Anterior cingulate cortex (tissue), 58 donors: ENCODE measurements around the gene FPR3.
A peak's percentile ranks its signal among the peaks of the same experiment; 100 is the strongest.
"Not testable (repeated sequence)": the region's sequence is repeated elsewhere in the genome, so short reads cannot be mapped to it uniquely, and the experiment has no call there.

Experiments used
- DNase-seq, 58 donors: peaks; one replicate each; lab custom pipeline; 2025; lab: John Stamatoyannopoulos, UW

The FPR3 gene

DNA sequence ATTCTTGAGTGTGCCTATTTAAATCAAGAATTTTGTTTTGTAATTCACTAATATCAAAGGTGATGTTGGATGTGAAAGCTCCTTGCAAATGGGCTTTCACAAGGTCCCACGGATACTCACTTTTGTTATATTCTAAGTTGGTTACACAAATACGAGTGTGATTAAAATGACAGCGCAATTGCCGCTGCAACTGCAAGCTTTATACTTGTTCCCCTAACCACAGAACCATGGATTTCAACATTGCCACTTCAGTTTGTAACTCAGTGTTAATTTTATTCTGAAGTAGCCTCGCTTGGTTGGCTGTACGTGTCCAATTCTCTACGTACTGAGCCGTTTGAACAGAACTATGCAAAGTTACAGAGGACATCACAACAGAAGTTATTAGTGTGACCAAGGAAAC is 10.4 kb downstream of the FPR3 start:
- DNase-seq = not testable (repeated sequence)

DNA sequence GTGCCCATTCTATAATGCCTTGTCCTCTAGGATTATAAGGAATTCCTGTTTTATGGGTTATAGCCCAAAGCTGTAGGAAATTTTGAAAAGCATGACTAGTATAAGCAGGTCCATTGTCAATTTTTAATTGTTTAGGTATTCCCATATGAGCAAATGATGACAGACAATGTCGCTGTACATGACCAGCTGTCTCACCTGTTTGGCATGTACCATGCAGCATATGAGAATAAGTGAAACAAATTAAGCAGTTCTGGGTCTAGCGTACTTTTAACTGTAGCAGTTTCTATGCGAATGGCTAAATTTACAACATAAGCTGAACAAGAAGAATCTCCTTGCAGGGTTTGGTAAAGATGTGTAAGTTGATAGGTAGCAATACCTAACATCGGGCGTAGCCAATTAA is 11.6 kb downstream of the FPR3 start:
- not testable (repeated sequence) for DNase-seq

DNA sequence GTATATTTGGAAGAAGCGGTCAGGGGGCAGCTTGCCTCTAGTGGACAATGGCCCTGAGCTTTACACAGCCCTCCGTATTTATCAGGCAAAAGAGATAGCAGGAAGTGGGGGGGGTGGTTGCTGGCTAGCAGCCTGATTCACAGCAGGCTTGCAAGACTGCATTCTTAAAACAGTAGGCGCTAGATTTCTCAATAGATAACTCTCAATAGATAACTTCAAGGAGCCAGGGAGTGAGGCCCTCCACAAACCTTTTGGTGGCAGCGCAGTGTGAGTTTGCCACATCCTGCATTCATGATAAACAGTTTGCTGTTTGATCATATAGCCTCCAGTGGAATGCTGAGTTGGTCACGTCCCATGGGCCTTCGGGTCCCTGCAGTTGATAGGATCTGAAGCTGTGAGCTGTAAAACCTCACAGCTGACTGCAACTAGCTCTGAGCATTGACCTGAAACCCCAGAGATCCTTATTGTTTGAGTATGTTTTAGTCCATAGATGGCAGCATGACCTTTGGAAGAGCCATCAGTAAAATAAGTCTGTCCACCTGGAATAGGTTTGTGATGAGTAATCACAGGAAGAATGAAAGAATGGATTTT is 12.2 kb downstream of the FPR3 start:
- DNase-seq = peak in 2 of 58 donors; percentile 0 to 1

DNA sequence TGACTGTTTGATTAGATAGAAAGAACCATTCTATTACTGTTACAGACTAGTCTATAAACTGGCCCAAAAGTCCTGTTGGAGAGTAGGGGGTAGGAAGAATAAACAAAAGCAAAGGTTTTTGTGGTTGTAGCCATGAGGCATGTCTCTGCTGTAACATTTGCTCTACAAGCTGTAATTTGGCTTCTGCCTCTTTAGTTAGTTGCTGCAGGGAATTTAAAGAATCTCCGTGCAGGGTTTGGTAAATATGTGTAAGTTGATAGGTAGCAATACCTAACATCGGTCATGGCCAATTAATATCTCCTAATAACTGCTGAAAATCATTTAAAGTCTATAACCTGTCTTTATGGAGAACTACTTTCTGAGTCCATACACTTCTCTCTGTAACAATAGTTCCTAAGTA is 13.0 kb downstream of the FPR3 start:
- no peak for DNase-seq

DNA sequence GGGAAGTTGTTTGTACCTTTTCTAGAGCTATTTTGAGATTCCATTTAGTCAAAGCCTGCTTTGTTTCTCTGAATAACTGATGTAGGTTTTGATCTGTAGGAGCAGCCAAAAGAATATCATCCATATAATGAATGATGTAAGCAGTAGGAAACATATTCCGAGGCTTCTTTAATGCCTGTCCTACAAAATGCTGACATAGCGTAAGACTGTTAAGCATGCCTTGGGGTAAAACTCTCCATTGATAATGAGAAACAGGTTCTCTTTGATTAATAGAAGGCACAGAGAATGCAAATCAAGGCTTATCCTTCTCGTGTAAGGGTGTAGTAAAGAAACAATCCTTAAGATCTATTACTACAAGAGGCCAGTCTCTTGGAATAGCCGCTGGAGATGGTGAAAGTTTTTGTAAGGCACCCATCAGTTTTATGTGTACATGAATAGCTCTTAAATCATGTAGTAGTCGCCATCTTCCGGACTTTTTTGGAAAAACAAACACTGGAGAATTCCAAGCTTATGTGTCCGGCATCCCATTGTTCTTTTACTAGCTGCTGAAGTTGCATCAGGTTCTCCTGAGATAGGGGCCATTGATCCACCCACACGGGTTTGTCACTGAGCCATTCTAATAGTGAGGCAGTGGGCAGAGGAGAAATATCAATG is 13.5 kb downstream of the FPR3 start:
- DNase-seq = no peak

DNA sequence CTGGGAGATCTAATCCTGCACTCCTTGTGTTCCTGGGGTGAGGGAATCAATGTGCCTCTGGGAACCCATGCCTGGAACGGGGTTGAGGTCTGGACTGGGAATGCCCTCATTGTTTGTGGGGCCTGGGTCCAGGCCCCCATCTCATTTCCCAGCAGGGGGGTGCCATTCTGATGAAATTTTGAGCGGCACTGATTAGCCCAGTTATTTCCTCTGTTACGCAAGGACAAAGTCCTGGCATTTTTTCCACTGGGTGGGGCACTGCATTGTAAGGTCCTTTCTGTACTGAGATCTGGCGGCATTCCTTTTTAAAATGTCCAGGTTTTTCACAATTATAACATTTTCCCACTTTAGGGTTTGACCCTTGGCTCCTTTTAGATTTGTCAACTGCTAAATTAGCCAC is 14.8 kb downstream of the FPR3 start:
- DNase-seq = no peak

DNA sequence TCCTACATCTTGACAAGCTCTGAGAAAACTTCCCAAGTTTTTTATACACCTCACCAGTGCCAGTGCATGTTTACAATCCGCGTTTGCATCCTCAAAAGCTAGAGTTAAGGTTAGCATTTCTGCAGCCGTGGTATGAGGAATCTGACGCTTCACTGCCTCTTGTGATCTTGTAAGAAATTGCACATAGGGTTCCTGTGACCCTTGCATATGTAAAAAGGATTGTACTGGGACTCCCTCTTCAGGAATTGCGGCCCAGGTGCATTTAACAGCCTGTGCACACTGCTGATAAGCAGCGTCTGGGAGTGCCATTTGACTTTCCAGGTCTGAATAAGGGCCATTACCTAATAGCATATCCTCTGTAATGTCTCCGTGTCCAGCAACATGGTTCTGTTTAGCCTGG is 15.3 kb downstream of the FPR3 start:
- DNase-seq = no peak

DNA sequence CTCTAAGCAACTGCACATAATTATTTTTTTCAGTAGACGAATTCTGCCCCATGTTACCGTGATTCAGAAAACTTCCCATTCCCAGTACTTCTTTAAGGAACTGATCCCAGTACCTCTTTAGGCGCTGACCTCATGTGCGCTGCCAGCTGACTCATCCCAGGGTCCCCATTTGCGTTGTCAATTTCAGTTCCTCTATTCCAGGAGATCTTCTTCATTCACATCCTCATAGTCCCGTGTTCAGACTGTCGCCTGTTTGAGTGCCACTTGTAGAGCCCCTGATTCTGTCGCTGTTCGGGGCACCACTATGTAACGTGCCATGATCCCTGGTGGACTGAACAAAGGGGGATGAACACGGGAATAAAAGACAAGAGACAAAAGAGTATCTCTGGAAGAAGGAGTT is 16.4 kb downstream of the FPR3 start:
- peak in 21 of 58 donors; percentile 1 to 46 (median 15) for DNase-seq

DNA sequence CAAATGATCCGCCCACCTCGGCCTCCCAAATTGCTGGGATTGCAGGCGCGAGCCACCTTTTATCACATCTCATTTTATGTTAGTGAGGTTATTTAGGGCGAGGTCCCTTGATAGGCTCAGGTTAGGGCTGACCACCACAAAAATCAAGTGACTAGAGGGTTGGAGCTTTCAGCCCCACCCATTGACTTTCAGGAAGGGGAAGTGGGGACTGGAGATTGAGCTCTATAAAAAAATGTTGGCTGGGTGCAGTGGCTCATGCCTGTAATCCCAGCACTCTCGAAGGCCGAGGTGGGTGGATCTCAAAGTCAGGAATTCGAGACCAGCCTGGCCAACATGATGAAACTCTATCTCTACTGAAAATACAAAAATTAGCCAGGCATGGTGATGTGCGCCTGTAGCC is 20.1 kb downstream of the FPR3 start:
- DNase-seq = no peak

DNA sequence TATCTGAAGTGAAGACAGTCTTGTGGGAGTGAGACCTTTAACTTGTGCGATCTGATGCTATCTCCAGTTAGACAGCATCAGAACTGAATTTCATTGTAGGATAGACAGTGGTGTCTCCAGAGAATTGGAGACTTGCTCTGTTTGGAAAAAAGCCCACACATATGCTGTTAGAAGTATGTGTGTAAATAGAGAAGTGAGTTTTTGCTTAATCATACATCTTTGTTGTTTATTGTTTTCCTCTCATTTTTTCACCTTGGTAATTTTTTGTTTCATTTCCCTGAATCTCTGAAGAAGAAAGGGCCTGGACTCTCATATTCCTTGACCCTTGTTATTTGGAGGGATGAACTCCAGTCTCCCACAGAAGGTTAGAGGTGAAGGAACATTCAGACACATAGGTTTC is 21.8 kb downstream of the FPR3 start:
- DNase-seq = no peak

DNA sequence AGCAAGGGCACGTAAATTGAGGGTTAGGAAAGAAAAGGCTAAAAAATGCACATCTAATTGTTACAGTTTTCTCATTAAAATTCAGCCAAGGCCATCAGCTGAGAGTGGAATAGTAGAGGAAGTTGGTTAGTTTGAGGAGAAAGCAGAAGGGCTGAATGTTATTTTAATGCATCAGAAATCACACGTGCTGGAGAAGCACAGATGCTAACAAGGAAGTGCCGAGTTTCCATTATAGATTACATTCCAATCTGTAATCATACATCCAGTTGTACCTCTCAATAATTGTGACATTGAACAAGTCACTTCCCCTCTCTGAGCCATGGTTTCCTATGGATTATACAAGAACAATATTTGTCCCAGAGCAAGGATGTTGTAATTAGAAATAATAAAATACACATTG is 25.1 kb downstream of the FPR3 start:
- no peak for DNase-seq

DNA sequence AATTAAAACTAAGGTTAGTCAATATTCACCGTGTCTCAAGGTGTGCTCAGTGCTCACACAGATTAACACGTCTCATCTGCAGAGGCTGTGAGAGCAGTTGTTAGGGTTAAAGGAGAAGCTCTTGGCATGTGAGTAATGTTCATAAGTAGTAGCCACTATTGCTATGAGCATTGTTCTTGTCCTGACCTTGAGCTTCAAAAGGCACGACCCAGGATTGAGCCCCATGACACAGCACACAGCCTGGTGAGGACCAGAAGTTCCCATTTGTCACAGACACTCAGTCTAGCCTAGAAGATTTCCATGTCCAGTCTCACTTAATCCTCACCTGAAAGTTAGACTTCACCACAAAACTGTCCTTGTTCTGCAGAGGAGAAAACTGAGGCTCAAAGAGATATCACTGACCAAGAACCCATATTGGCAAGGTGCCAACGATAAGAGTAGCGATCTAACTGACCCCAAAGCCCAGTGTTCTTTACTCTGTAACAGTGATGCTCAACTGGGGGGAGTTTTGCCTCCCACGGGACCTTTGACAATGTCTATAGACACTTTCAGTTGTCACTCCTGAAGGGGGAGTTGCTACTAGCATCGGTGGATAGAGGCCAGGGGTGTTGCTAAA is 26.0 kb downstream of the FPR3 start:
- no peak for DNase-seq

DNA sequence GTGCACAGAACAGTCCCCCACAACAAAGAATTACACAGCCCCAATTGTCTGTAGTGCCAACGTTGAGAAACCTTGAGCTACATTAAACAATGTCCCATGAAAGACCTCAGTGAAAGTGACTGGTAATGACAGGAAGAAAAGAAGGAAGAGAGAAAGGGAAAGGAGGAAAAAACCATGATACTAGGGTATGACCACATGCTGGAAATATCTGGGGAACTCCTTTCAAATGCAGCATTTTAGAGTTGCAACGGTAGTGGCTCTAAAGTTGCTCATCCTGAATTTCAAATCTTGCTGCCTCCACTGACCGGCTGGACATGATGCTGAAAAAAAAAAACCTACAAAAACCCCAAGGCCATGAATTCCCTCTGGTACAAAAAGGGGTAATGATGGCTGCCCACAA is 26.5 kb downstream of the FPR3 start:
- no peak for DNase-seq

DNA sequence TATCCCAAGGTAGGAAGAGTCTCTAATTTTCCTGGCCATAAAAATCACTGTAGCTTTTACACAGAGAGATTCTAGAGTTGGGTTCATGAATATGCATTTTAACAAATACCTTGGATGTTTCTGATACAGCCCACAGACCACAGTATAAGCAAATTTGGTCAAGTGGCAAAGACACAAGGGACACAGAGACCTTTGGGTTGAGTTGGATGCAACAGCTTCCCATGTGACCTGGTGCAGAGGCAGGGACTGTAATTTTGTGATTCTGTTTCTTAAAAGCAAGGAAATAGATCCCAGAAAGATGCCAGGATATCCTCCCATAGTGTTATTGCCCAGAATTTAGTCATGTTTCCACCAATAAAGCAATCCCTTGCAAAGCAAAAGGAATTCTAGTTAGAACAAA is 27.0 kb downstream of the FPR3 start:
- no peak for DNase-seq

DNA sequence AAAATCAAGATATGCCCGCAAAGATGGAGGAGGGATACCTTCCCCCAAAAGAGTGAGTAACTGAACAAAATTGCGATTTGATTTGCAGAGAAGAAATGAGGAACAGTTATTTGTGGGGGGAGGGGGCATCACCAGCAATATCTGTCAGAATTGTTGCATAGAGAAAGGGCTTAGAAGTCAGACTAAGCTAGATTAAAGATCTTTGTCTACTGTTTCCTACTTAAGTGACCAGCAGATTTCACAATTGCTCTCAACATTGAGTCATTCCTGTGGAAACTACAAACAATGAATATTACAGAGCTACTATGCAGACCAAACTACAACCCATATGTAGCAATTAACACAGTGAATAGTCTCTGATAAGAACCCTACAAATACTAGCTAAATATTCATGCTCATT is 27.4 kb downstream of the FPR3 start:
- no peak for DNase-seq

DNA sequence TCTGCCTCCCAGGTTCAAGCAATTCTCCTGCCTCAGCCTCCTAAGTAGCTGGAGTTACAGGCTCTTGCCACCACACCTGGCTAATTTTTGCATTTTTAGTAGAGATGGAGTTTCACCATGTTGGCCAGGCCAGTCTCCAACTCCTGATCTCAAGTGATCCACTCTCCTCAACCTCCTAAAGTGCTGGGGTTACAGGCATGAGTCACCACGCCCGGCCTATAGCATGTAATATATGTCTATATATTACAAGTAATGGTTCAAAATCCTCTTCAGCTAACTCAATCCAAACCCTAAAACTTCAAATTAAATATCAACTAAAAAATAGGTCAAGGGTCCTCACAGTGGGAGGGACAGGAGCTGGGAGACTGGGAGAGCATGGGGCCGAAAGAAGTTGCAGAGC is 28.0 kb downstream of the FPR3 start:
- DNase-seq = no peak

DNA sequence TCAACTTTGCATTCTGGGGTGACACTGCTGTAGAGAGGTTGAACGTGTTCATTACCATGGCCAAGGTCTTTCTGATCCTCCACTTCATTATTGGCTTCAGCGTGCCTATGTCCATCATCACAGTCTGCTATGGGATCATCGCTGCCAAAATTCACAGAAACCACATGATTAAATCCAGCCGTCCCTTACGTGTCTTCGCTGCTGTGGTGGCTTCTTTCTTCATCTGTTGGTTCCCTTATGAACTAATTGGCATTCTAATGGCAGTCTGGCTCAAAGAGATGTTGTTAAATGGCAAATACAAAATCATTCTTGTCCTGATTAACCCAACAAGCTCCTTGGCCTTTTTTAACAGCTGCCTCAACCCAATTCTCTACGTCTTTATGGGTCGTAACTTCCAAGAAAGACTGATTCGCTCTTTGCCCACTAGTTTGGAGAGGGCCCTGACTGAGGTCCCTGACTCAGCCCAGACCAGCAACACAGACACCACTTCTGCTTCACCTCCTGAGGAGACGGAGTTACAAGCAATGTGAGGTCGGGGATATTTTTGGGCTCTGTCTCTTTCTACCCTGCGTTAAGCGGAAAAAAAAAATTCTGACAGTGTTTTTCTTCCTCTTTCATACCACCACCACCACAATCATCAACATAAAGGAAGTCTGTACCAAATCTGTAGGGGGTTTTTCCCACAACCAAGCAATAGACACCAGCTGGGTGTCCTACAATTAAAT is 29.5 kb downstream of the FPR3 start:
- DNase-seq = peak in 6 of 58 donors; percentile 2 to 37 (median 10)

DNA sequence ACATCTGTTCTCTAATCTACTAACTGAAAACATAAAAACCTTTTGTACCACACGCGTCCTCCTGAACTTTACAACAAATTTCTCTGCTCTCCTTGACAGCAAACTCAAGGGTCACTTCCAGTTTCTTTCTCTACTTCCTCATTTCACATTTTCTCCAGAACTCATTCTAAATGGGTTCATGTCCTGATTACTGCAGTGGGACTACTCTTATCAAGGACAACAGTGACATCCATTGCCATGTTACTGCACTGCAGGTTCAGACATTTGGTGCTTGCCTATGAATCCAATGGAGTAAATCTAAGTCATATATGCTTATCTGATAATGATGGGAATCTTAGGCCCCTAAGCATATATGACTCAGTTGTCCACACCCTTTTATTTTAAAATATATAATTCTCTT is 35.3 kb downstream of the FPR3 start:
- peak in 2 of 58 donors; percentile 0 to 14 for DNase-seq

DNA sequence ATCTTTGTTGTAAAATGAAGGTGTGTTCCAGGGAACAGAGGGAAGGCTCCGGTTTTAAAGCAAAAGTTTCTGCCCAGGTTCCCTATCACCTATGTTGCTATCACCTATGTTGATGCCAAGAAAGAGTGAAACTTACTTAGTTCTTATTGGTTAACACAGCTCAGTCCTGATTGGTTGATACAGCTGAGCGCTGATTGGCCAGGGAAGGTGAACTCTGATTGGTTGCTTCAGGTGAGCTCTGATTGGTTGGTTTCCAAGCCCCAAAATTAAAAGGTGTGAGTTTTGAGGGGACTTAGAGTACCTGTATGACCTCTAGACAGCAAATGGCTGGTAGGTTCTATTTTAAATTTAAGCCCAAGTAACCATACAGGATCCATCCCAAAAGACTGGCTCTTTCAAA is 42.2 kb downstream of the FPR3 start:
- no peak for DNase-seq

DNA sequence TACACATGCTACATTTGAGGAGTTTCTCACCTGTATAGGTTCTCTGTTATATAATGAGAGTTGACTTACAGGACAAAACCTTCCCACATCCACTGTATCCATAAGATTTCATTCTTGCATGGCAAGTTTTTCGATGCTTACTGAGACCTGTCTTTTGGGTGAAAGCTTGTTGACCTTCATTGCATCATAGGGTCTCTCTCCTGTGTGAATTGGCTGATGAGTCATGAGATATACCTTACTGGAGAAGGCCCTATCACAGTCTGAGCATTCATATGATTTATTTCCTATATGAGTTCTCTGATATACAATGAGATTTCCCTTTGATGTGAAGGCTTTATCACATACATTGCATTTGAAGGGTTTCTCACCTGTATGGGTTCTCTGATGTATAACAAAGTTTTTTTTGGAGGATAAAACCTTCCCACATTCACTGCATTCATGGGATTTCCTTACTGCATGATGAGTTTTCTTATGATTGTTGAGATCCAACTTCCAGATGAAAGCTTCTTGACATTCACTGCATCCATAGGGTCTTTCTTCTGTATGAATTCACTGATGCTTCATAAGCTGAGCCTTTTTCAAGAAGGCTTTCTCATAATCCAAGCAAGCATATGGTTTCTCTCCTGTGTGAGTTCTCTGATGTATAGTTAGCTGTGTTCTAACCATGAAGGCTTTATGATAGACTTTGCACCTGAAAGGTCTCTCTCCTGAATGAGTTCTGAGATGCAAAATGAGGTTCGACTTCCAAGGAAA is 67.1 kb downstream of the FPR3 start:
- DNase-seq = no peak

DNA sequence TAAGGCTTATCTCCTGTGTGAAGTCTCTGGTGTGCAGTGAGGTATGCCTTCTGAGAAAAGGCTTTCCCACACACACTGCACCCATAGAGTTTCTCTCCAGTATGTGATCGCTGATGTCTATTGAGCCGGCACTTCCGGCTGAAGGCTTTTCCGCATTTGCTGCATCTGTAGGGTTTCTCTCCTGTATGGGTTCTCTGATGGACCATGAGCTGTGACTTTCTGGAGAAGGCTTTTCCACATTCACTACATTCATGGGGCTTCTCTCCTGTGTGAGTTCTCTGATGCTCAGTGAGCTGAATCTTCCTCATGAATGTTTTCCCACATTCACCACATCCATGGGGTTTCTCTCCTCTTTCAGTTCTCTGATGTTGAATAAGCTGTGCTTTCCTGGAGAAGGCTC is 78.1 kb downstream of the FPR3 start:
- no peak for DNase-seq
